SU-DHL-6 (cell line): ENCODE data around the gene DOCK1.

ENCODE experiments used
- EZH2phosphoT487 ChIP-seq: fragments of 200-600 bp; sonication (generic), shearing (Covaris generic); conservative IDR thresholded peaks from 2 replicates; pipeline ENCODE4 v1.6.1; 2018; ENCODE audit warnings: mild to moderate bottlenecking, antibody characterized with exemption, low read length, moderate library complexity, mixed read lengths
- TF ChIP-seq, protein P1 (sequence below): fragments of 200-600 bp; sonication (generic); IDR thresholded peaks from one replicate; pipeline ENCODE4 v1.5.1; 2017; ENCODE audit warnings: antibody characterized with exemption, mild to moderate bottlenecking, low read length, moderate library complexity; ENCODE audit not compliant: insufficient read depth, poor library complexity, severe bottlenecking

DNA sequence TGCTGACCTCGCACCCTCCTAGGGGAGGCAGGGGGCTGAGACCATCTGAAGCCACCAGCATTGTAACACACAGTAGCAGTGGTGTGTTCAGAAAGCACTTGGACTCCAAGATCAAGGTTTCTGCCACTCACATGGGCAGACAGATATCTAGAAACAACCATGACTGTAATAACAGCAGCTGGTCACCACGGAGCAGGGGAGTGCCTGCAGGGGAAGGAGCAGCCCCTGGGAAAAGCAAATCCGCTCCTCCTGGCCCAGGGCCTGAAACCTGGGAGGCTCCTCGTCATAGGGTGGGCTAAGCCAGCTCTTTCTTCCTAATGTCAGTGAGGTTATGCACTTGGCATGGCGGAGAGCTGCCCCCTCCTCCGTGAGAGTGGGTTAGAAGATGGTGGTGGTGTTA, 409.6 kb downstream of the DOCK1 start:
- TF ChIP-seq, protein P1, sequence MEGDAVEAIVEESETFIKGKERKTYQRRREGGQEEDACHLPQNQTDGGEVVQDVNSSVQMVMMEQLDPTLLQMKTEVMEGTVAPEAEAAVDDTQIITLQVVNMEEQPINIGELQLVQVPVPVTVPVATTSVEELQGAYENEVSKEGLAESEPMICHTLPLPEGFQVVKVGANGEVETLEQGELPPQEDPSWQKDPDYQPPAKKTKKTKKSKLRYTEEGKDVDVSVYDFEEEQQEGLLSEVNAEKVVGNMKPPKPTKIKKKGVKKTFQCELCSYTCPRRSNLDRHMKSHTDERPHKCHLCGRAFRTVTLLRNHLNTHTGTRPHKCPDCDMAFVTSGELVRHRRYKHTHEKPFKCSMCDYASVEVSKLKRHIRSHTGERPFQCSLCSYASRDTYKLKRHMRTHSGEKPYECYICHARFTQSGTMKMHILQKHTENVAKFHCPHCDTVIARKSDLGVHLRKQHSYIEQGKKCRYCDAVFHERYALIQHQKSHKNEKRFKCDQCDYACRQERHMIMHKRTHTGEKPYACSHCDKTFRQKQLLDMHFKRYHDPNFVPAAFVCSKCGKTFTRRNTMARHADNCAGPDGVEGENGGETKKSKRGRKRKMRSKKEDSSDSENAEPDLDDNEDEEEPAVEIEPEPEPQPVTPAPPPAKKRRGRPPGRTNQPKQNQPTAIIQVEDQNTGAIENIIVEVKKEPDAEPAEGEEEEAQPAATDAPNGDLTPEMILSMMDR = no peak
- no peak for TF ChIP-seq EZH2phosphoT487
